ENCODE measurements around the gene DCLK1.

DCLK1 gene

DNA sequence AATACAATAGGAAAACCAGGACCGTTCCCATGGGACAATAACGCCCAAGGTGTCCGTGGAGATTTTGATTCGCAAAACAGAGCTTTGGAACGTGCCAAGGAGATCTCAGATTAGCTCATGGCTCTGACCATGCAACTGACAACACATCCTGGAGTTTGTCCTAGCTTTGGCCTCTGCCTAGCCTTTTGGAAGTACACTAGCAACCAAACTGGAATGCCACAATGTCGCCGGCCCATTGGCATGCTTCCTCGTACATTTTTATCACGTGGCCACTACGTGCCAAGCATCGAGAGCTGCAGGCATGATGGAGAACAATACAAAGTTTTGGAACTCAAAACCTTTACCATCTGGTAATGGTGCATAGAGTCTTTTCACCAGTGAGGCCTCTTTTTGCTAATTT lies 256.5 kb downstream of the DCLK1 start:
- Histone ChIP-seq H3K18ac (ENCODE audit: low read length) (no peak overlapping the region), H3K4ac (ENCODE audit: low read depth, low read length) (no peak overlapping the region), H4K12ac (ENCODE audit: low read depth, low read length) (no peak overlapping the region), H2BK12ac (ENCODE audit: low read length) (no peak overlapping the region), H3K27me3 (ENCODE audit: insufficient read depth, low read length) (no peaks in the 10 kb centered on the region), H3K4me3 (ENCODE audit: low read depth, low read length) (no peak overlapping the region), H3K4me1 (ENCODE audit: control insufficient read depth in 1 of 2, insufficient read depth in 2 of 2, low read length in 2 of 2) (no peaks in the 10 kb centered on the region), H3K27ac (ENCODE audit: low read depth, low read length) (no peak overlapping the region), H3K4me2 (ENCODE audit: low read length) (no peak overlapping the region), H3K14ac (ENCODE audit: low read length) (no peak overlapping the region), H3K23ac (ENCODE audit: low read length) (no peak overlapping the region), H3K79me1 (ENCODE audit: low read length) (no peaks in the 10 kb centered on the region), H3K9me3 (ENCODE audit: insufficient read depth, low read depth, low read length) (no peaks in the 10 kb centered on the region), H2BK5ac (ENCODE audit: low read depth, low read length, poor library complexity) (no peak overlapping the region), H3K36me3 (ENCODE audit: control insufficient read depth in 1 of 2, insufficient read depth in 2 of 2, low read length in 2 of 2) (no peaks in the 10 kb centered on the region), H2AK5ac (ENCODE audit: low read length) (no peak overlapping the region), H2BK120ac (ENCODE audit: insufficient read depth, low read length, poor library complexity) (no peak overlapping the region), H4K8ac (ENCODE audit: low read depth, low read length) (no peak overlapping the region), H2AFZ (ENCODE audit: insufficient read depth, low read length, poor library complexity) (no peak overlapping the region), H3K79me2 (ENCODE audit: control insufficient read depth, insufficient read depth, low read length, poor library complexity) (no peaks in the 10 kb centered on the region), H4K91ac (ENCODE audit: low read depth, low read length) (no peak overlapping the region), H3K9ac (ENCODE audit: low read length) (no peak overlapping the region)
- no peak for DNase-seq
- no CpG with 5 or more reads among the region's 11 CpGs for WGBS (ENCODE audit: extremely low coverage, insufficient coverage, insufficient read length)

DNA sequence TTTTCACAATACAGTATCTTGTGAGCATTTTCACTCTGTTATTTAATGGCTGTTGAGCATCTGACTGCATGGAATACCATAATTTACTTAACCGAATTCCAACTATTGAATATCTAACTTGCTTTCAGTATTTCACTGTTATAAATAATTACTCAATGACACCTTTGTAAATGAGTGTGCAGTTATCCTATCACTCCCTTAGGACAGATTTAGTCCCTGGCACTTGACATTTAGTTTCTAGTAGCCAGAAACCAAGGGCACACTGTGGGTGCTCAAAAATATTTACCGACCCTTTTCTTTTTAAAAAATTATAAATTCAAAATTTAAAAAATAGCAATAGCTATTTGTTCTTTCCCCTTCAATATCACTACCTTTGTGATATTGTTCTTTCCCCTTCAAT lies 258.8 kb downstream of the DCLK1 start:
- Histone ChIP-seq H2BK5ac (ENCODE audit: low read depth, low read length, poor library complexity) (no peak overlapping the region), H3K36me3 (ENCODE audit: control insufficient read depth in 1 of 2, insufficient read depth in 2 of 2, low read length in 2 of 2) (no peaks in the 10 kb centered on the region), H2AK5ac (ENCODE audit: low read length) (no peak overlapping the region), H3K27ac (ENCODE audit: low read depth, low read length) (no peak overlapping the region), H3K79me2 (ENCODE audit: control insufficient read depth, insufficient read depth, low read length, poor library complexity) (no peaks in the 10 kb centered on the region), H3K4ac (ENCODE audit: low read depth, low read length) (no peak overlapping the region), H4K12ac (ENCODE audit: low read depth, low read length) (no peak overlapping the region), H3K9ac (ENCODE audit: low read length) (no peak overlapping the region), H3K23ac (ENCODE audit: low read length) (no peak overlapping the region), H3K18ac (ENCODE audit: low read length) (no peak overlapping the region), H2BK120ac (ENCODE audit: insufficient read depth, low read length, poor library complexity) (no peak overlapping the region), H2AFZ (ENCODE audit: insufficient read depth, low read length, poor library complexity) (no peak overlapping the region), H4K91ac (ENCODE audit: low read depth, low read length) (no peak overlapping the region), H3K14ac (ENCODE audit: low read length) (no peak overlapping the region), H2BK12ac (ENCODE audit: low read length) (no peak overlapping the region), H3K4me3 (ENCODE audit: low read depth, low read length) (no peak overlapping the region), H3K4me1 (ENCODE audit: control insufficient read depth in 1 of 2, insufficient read depth in 2 of 2, low read length in 2 of 2) (no peaks in the 10 kb centered on the region), H3K9me3 (ENCODE audit: insufficient read depth, low read depth, low read length) (no peaks in the 10 kb centered on the region), H3K4me2 (ENCODE audit: low read length) (no peak overlapping the region), H3K27me3 (ENCODE audit: insufficient read depth, low read length) (no peaks in the 10 kb centered on the region), H3K79me1 (ENCODE audit: low read length) (no peaks in the 10 kb centered on the region), H4K8ac (ENCODE audit: low read depth, low read length) (no peak overlapping the region)
- no peak for DNase-seq
- no CpG with 5 or more reads among the region's 2 CpGs for WGBS (ENCODE audit: extremely low coverage, insufficient coverage, insufficient read length)

GRCh38 chr13:35871561-35871960 lies 259.6 kb downstream of the DCLK1 start:
- Histone ChIP-seq H3K9ac (ENCODE audit: low read length) (no peak overlapping the region), H4K91ac (ENCODE audit: low read depth, low read length) (no peak overlapping the region), H3K79me2 (ENCODE audit: control insufficient read depth, insufficient read depth, low read length, poor library complexity) (no peaks in the 10 kb centered on the region), H3K14ac (ENCODE audit: low read length) (no peak overlapping the region), H3K4me2 (ENCODE audit: low read length) (no peak overlapping the region), H2BK120ac (ENCODE audit: insufficient read depth, low read length, poor library complexity) (no peak overlapping the region), H4K12ac (ENCODE audit: low read depth, low read length) (no peak overlapping the region), H3K79me1 (ENCODE audit: low read length) (no peaks in the 10 kb centered on the region), H3K36me3 (ENCODE audit: control insufficient read depth in 1 of 2, insufficient read depth in 2 of 2, low read length in 2 of 2) (no peaks in the 10 kb centered on the region), H3K9me3 (ENCODE audit: insufficient read depth, low read depth, low read length) (no peaks in the 10 kb centered on the region), H3K4me1 (ENCODE audit: control insufficient read depth in 1 of 2, insufficient read depth in 2 of 2, low read length in 2 of 2) (no peaks in the 10 kb centered on the region), H3K23ac (ENCODE audit: low read length) (no peak overlapping the region), H2AK5ac (ENCODE audit: low read length) (no peak overlapping the region), H3K4me3 (ENCODE audit: low read depth, low read length) (no peak overlapping the region), H3K27me3 (ENCODE audit: insufficient read depth, low read length) (no peaks in the 10 kb centered on the region), H2BK5ac (ENCODE audit: low read depth, low read length, poor library complexity) (no peak overlapping the region), H3K18ac (ENCODE audit: low read length) (no peak overlapping the region), H3K27ac (ENCODE audit: low read depth, low read length) (no peak overlapping the region), H3K4ac (ENCODE audit: low read depth, low read length) (no peak overlapping the region), H2AFZ (ENCODE audit: insufficient read depth, low read length, poor library complexity) (no peak overlapping the region), H2BK12ac (ENCODE audit: low read length) (no peak overlapping the region), H4K8ac (ENCODE audit: low read depth, low read length) (no peak overlapping the region)
- WGBS (ENCODE audit: extremely low coverage, insufficient coverage, insufficient read length): no CpG with 5 or more reads among the region's 2 CpGs
- no peak for DNase-seq

DNA sequence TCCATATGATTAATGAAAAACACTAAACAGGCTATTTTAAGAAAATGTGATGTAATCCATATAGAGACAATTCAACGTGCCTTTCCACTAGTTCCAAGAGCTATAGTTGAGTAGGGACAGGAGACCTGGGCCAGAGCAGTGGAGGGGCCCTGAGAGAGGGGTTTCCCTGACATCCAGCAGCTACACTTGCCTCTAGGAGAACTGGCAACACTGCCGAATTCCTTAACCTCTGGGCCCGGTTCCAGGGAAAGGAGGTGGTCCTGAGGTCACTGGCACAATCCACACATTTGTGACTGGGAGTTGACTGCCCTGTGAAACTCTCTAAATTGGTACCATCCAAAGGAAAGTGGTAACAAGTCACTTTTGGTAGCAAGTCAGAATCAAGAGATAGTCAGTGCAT lies 264.4 kb downstream of the DCLK1 start:
- no peak overlapping the region for H3K23ac ChIP-seq (ENCODE audit: low read length)
- no peak overlapping the region for H3K4me2 ChIP-seq (ENCODE audit: low read length)
- no peak overlapping the region for H2BK12ac ChIP-seq (ENCODE audit: low read length)
- no peak overlapping the region for H3K14ac ChIP-seq (ENCODE audit: low read length)
- H2AK5ac ChIP-seq (ENCODE audit: low read length): no peak overlapping the region
- no peak overlapping the region for H2AFZ ChIP-seq (ENCODE audit: insufficient read depth, low read length, poor library complexity)
- H3K4ac ChIP-seq (ENCODE audit: low read depth, low read length): no peak overlapping the region
- H3K27ac ChIP-seq (ENCODE audit: low read depth, low read length): no peak overlapping the region
- no peak overlapping the region for H4K91ac ChIP-seq (ENCODE audit: low read depth, low read length)
- no peaks in the 10 kb centered on the region for H3K4me1 ChIP-seq (ENCODE audit: control insufficient read depth in 1 of 2, insufficient read depth in 2 of 2, low read length in 2 of 2)
- no peaks in the 10 kb centered on the region for H3K27me3 ChIP-seq (ENCODE audit: insufficient read depth, low read length)
- no CpG with 5 or more reads among the region's 3 CpGs for WGBS (ENCODE audit: extremely low coverage, insufficient coverage, insufficient read length)
- no peak overlapping the region for H3K4me3 ChIP-seq (ENCODE audit: low read depth, low read length)
- H3K9ac ChIP-seq (ENCODE audit: low read length): no peak overlapping the region
- no peak overlapping the region for H2BK5ac ChIP-seq (ENCODE audit: low read depth, low read length, poor library complexity)
- DNase-seq: no peak
- no peak overlapping the region for H3K18ac ChIP-seq (ENCODE audit: low read length)
- no peak overlapping the region for H4K8ac ChIP-seq (ENCODE audit: low read depth, low read length)
- no peak overlapping the region for H4K12ac ChIP-seq (ENCODE audit: low read depth, low read length)
- no peaks in the 10 kb centered on the region for H3K36me3 ChIP-seq (ENCODE audit: control insufficient read depth in 1 of 2, insufficient read depth in 2 of 2, low read length in 2 of 2)
- no peak overlapping the region for H2BK120ac ChIP-seq (ENCODE audit: insufficient read depth, low read length, poor library complexity)
- H3K9me3 ChIP-seq (ENCODE audit: insufficient read depth, low read depth, low read length): no peaks in the 10 kb centered on the region
- no peaks in the 10 kb centered on the region for H3K79me2 ChIP-seq (ENCODE audit: control insufficient read depth, insufficient read depth, low read length, poor library complexity)
- no peaks in the 10 kb centered on the region for H3K79me1 ChIP-seq (ENCODE audit: low read length)

All from trophoblast cell (in vitro differentiated cells and primary cell).